RWPE2 (cell line): Measurements from ENCODE around the gene TEX261.

Source experiments
- ATAC-seq: fragments of 200-7000 bp; cut with Tn5 transposase; 3 replicates; pipeline ENCODE4 v1.9.1; 2021; ENCODE audit warnings: low read depth
- DNase-seq: peaks from one replicate; pipeline ENCODE4 v3.0.0-alpha.2; 2020; ENCODE audit warnings: low spot score
- H3K27ac ChIP-seq: fragments of 450-650 bp; 2 replicates; pipeline ENCODE4 v1.5.1; 2017; ENCODE audit warnings: mild to moderate bottlenecking; ENCODE audit not compliant: poor library complexity, severe bottlenecking
- H3K27me3 ChIP-seq: fragments of 250-450 bp; sonication (Bioruptor Pico); 2 replicates; pipeline ENCODE4 v1.5.1; 2021; ENCODE audit warnings: mild to moderate bottlenecking, moderate library complexity; ENCODE audit not compliant: insufficient read depth, poor library complexity, severe bottlenecking
- H3K36me3 ChIP-seq: fragments of 250-450 bp; sonication (Bioruptor Pico); 2 replicates; pipeline ENCODE4 v1.5.1; 2020; ENCODE audit warnings: low read depth, mild to moderate bottlenecking, moderate library complexity
- H3K4me1 ChIP-seq: fragments of 250-450 bp; sonication (Bioruptor Pico); 2 replicates; pipeline ENCODE4 v1.5.1; 2021; ENCODE audit warnings: mild to moderate bottlenecking, moderate library complexity; ENCODE audit not compliant: insufficient read depth, poor library complexity, severe bottlenecking
- H3K4me3 ChIP-seq: fragments of 250-450 bp; sonication (Bioruptor Pico); 2 replicates; pipeline ENCODE4 v1.5.1; 2021; ENCODE audit warnings: mild to moderate bottlenecking, moderate library complexity; ENCODE audit not compliant: severe bottlenecking
- H3K9me3 ChIP-seq: fragments of 250-450 bp; sonication (Bioruptor Pico); 2 replicates; pipeline ENCODE4 v1.5.1; 2021; ENCODE audit warnings: mild to moderate bottlenecking, moderate library complexity; ENCODE audit not compliant: severe bottlenecking
- TF ChIP-seq, protein P1 (sequence below): fragments of 450-650 bp; IDR thresholded peaks from one replicate; pipeline ENCODE4 v1.5.1; 2017; ENCODE audit warnings: mild to moderate bottlenecking, moderate library complexity; ENCODE audit not compliant: poor library complexity, severe bottlenecking

TEX261 gene

DNA sequence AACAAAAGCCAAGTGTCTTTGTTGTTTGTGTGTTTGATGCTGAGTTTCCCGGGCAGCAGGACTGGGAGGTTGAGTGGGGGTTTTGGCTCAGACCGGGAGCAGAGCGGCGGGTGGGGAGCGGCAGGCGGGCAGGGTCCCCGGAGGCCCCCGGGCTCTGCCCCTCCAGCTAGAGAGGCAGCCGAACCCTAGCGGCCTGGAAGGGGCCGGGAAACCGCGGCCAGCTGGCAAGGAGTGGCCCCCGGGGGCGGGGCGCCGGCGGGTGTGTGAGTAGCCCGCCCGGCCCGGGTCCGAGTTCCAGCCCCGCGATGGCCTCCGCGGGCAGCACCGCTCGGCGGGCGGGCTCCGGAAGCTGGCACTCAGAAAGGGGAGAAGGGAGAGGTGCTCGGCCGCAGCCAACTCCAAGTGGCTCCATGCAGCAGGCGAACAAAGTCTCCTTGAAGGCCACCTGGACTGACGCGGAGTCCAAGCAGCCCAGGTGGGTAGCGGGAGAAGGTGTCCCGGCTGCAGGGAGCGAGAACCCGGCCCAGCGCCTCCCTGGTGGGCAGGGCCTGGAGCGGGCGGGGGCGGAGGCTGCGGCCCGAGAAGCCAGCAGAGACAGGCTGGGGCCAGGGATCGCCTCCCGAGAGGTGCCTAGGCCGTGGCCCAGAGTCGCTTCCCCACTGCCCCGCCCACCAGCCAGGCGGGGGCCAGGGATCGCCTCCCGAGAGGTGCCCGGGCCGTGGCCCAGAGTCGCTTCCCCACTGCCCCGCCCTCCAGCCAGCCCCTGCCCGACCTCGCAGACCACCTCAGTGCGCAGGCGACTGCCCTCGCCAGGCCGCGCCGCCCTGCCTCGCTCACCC is 16.1 kb downstream of the TEX261 start, which contains the start of gene ANKRD53:
TSS of gene ANKRD53 (plus strand) at position 290 of the 839 bp plus-strand sequence. CDS start at position 306, 16 bp downstream.
- Histone ChIP-seq H3K27me3 (no peaks in the 10 kb centered on the region), H3K27ac (peak within 1 kb of the TSS; percentile 18), H3K9me3 (no peaks in the 10 kb centered on the region), H3K4me3 (peak within 1 kb of the TSS; percentile 29), H3K4me1 (peaks cover 15% of the 10 kb centered on the region), H3K36me3 (no peaks in the 10 kb centered on the region)
- TF ChIP-seq, protein P1, sequence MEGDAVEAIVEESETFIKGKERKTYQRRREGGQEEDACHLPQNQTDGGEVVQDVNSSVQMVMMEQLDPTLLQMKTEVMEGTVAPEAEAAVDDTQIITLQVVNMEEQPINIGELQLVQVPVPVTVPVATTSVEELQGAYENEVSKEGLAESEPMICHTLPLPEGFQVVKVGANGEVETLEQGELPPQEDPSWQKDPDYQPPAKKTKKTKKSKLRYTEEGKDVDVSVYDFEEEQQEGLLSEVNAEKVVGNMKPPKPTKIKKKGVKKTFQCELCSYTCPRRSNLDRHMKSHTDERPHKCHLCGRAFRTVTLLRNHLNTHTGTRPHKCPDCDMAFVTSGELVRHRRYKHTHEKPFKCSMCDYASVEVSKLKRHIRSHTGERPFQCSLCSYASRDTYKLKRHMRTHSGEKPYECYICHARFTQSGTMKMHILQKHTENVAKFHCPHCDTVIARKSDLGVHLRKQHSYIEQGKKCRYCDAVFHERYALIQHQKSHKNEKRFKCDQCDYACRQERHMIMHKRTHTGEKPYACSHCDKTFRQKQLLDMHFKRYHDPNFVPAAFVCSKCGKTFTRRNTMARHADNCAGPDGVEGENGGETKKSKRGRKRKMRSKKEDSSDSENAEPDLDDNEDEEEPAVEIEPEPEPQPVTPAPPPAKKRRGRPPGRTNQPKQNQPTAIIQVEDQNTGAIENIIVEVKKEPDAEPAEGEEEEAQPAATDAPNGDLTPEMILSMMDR: no peak
- no peak for DNase-seq
- peak; percentile 47 for ATAC-seq

DNA sequence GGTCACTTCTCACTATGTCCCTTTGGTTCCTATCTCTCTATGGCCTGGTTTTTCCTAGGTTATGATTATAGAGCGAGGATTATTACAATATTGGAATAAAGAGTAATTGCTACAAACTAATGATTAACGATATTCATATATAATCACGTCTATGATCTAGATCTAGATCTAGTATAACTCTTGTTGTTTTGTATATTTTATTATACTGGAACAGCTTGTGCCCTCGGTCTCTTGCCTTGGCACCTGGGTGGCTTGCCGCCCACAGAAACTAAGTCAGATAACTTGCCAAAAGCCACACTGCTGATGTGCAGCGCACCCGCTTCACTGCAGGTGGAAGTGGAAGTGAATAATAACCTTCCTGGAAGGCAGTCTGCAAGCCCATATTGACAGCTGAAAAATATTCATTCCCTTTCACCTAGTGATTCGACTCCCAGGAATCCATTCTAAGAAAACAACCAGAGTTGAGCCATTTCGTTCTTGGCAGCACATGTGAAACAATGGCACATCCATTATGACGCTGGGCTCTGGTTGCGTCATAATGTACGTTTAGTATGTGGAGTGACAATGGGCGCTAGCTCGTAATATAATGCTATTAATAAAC is 17.0 kb downstream of the TEX261 start:
- Histone ChIP-seq H3K9me3 (no peaks in the 10 kb centered on the region), H3K27ac (peak overlapping the region; percentile 18), H3K4me3 (peak overlapping the region; percentile 32), H3K36me3 (no peaks in the 10 kb centered on the region), H3K4me1 (peaks cover 15% of the 10 kb centered on the region), H3K27me3 (no peaks in the 10 kb centered on the region)
- TF ChIP-seq, protein P1: peak; percentile 58
- DNase-seq (no peak), ATAC-seq (peak; percentile 51)

DNA sequence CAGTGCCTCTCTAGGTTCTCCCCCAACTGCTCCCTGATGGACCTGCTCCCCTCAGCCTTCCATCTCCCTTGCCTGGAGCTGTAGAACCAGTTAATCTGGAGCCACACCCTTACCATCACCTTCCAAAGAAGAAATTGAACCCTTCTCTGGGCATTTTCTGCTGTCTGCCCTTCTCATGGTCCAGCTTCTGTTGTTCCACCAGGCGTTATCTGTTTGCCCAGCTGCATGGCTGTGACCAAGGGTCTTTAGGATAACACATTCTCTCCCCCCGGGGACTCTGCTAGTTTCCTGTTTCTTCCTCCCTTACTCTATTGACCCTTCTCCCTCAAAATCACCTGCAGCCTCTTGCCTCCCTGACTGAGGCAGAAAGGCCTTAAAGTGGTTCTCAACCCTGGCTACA is 19.4 kb downstream of the TEX261 start:
- ATAC-seq: no peak
- H3K27me3 ChIP-seq: peaks cover 10% of the 10 kb centered on the region
- H3K9me3 ChIP-seq: no peaks in the 10 kb centered on the region
- no peaks in the 10 kb centered on the region for H3K36me3 ChIP-seq
- TF ChIP-seq, protein P1: no peak
- no peak overlapping the region for H3K27ac ChIP-seq
- H3K4me1 ChIP-seq: peaks cover 15% of the 10 kb centered on the region
- no peak for DNase-seq
- no peak overlapping the region for H3K4me3 ChIP-seq

DNA sequence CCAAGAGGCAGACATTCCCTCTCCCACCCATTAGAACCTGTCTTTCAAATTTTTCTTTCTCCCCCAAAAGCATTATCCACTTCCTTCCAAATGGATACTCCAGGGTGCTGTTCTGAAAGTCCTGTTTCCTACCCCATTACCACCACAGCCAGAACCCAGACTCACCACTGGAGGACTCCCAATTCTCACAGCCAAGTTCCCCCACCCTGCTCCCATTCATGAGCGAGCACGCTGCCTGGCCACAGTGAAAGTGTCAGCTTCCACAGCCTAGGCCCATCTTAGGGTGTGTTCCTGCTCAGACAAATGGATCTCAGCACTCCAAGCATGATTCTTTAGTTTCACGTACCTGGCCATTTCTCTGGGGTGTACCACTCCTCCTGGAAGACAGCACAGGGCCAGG is 20.1 kb downstream of the TEX261 start:
- Histone ChIP-seq H3K4me1 (peaks cover 15% of the 10 kb centered on the region), H3K27me3 (peaks cover 15% of the 10 kb centered on the region), H3K4me3 (no peak overlapping the region), H3K36me3 (no peaks in the 10 kb centered on the region), H3K27ac (no peak overlapping the region), H3K9me3 (no peaks in the 10 kb centered on the region)
- TF ChIP-seq, protein P1: no peak
- DNase-seq: no peak
- no peak for ATAC-seq

DNA sequence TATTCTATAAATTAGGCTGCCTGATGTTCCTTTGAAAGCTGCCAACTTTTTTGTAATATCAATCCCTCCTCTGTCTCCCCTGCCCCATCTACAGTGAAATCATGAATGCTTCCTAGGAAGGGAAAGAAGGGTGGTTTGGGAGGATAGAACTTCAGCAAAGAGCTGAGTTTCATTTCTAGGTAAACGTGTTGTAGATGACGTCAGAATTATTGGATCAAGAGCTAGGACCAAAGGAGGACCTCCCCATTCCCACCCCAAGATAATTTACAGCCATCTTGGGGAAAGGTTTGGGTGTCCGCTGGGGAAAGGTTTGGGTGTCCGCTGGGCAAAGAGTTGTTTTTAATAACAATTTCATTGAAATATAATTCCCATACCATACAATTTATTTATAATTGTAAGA is 27.5 kb downstream of the TEX261 start:
- Histone ChIP-seq H3K27me3 (peaks cover 32% of the 10 kb centered on the region), H3K9me3 (no peaks in the 10 kb centered on the region), H3K4me1 (no peaks in the 10 kb centered on the region), H3K36me3 (no peaks in the 10 kb centered on the region), H3K4me3 (no peak overlapping the region), H3K27ac (no peak overlapping the region)
- ATAC-seq (no peak), DNase-seq (no peak)
- TF ChIP-seq, protein P1: no peak
